ENCODE measurements around the gene HTT. TPM values are rescaled to one million over a fixed set of nuclear protein-coding genes. Genes with fewer than 3 reads are reported as not detected.

Gene HTT
- total RNA-seq, 4 donors from 2014 or later: 28.9 to 141 (median 42.0) TPM

DNA sequence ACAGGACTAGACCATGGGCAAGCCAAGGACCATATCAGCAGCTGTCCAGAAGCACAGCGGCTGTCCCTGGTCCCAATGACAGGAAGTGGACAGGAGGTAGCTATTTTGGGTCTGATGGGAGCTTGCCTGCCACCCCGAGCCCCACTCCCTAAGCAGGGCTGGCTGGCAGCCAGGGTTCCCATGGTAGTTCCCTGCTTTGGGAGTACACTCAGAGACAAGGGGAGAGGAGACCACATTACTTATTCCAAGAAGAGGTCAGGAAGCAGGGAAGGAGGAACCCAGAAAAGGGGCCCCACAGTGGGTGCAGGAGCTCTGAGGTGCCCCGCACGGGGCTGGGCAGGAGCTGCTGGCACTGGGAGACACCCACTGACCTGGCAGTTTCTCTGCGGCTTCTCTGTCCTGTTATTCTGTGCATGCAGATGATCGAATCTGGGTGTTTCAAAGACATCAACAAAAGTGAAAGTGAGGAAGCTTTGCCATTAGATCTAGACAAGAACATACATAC lies 36.5 kb upstream of the HTT start:
- 31 to 36% methylated on average over 6 of the region's 6 CpGs for WGBS, 2 donors
- TF ChIP-seq POLR2A (IDR thresholded peaks at IDR 0.05) (no peak), CTCF (IDR thresholded peaks at IDR 0.05) (no peak)
- intact Hi-C loops (cut with DNase I; ENCODE audit: low total_unique reads): no loop called here
- no peak for DNase-seq (ENCODE audit: low spot score in 2 of 2)
- H3K4me3 ChIP-seq (ENCODE audit: low read depth, poor library complexity, severe bottlenecking): no peak overlapping the region

DNA sequence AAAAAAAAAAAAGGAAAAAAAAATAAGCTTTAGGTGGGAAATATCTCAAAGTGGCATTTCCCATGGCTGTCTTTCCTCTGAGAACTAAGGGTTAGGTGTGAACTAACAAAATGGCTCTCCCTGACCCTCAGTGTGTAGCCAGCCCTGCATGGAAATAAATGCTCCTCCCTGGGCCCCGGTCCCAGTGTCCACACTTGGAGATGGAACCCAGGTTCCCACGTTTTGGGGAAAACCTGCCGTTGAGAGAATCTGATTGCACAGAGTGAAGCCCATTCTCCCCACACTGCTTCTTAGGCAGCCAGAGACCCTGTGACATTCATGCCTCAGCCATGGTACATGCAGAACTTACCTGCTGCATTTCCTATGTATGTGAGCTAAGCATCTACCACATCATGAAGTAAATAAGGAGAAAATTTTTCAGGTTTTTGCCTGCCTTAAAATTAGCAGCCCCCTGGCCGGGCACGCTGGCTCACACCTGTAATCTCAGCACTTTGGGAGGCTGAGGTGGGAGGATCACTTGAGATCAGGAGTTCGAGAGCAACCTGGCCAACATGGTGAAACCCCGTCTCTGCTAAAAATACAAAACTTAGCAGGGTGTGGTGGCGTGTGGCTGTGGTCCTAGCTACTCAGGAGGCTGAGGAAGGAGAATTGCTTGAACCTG lies 34.6 kb upstream of the HTT start:
- no peak overlapping the region for H3K4me3 ChIP-seq (ENCODE audit: low read depth, poor library complexity, severe bottlenecking)
- DNase-seq (ENCODE audit: low spot score in 2 of 2): peak in 1 of 2 donors; percentile 53
- intact Hi-C loops (cut with DNase I; ENCODE audit: low total_unique reads): no loop called here
- WGBS, 2 donors: 84 to 88% methylated on average over 8 of the region's 8 CpGs
- TF ChIP-seq POLR2A (IDR thresholded peaks at IDR 0.05) (no peak), CTCF (IDR thresholded peaks at IDR 0.05) (no peak)

DNA sequence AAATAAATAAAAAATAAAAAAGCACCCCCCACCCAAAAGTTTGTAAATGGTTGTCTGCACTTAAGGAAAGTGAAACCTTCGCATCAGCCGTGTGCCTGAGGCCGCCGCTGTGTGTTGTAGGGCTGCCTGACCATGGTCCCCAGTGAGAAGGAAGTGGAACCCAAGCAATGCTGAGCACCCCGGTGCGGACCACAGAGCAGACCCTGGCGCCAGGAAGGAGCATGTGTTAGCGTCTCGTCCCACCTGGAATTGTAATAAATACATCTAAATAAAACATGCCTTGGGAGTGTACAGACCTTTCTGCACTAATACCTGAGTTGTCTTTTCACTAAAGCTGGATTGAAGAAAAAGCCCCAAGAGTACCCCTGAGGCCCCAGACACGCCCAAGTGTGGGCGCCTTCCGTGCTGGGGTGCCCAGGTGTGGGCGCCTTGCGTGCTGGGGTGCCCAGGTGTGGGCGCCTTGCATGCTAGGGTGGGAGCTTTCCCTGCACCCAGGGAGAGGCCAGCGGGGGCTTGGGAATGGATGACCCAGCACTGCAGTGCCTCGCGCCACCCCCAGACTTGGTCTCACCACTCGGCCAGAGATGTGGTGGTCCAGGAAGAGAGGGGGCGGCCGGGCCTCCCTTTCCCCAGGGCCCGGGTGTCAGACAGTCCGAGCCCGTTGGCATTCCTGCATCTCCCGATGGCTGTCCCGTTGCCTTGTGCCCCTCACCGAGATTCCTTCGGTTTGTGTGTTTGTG lies 33.9 kb upstream of the HTT start:
- no peak for TF ChIP-seq POLR2A (IDR thresholded peaks at IDR 0.05)
- TF ChIP-seq CTCF (IDR thresholded peaks at IDR 0.05): no peak
- H3K4me3 ChIP-seq (ENCODE audit: low read depth, poor library complexity, severe bottlenecking): no peak overlapping the region
- intact Hi-C loops (cut with DNase I; ENCODE audit: low total_unique reads): no loop called here
- WGBS, 2 donors: 83 to 86% methylated on average over 27 of the region's 28 CpGs
- peak in 1 of 2 donors; percentile 77 for DNase-seq (ENCODE audit: low spot score in 2 of 2)

DNA sequence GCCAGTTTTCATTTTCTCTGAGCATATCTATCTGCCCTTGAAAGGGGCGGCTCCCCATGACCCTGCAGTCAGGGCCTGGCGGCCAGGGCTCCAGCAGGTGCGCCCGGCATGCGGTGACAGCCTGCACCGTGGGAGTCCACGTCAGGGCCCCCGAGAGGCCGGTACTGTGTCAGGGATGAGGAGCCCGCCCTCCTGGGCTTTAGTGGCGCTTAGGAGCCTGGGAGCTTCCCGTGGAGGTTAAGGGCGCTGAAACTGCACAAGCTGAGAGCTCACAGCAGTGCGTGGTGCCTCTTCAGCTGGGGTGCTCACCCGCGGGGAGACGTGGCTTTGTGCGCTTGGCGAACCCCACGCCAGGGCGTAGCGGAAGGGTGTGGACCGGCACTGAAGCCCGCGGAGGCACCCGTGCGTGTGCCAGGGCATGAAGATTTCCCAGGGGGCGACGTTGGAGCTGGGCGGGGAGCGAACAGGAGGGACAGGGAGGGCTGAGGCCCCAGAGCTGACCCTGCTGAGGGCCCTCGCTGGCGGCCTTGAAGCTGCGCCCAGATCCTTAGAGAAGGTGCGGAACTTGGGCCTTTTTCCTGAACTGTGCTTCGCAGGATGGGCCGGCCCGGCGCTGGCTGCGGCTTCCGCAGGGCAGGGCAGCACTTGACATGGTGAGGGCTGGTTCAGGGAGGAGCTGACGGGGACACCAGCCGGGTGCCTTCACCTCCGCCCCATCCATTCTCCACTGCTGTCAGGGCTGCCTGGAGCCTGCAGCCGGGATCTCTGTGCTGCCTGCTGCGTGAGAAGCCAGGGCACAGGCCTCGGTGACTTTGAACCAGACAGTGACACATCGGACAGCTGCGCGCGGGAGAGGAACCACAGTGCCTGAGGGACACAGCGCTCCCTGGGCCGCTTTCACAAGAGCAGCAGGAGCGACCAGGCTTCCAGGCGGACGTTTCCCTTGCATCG lies 33.0 kb upstream of the HTT start:
- DNase-seq (ENCODE audit: low spot score in 2 of 2): peak; percentile 64 to 93
- TF ChIP-seq POLR2A (IDR thresholded peaks at IDR 0.05) (no peak), CTCF (IDR thresholded peaks at IDR 0.05) (no peak)
- peak overlapping the region; percentile 7 for H3K4me3 ChIP-seq (ENCODE audit: low read depth, poor library complexity, severe bottlenecking)
- intact Hi-C loops (cut with DNase I; ENCODE audit: low total_unique reads): no loop called here
- WGBS, 2 donors: 28 to 30% methylated on average over 38 of the region's 57 CpGs

- DNase-seq (ENCODE audit: low spot score in 2 of 2): peak in 1 of 2 donors; percentile 77
- WGBS, 2 donors: 55 to 59% methylated on average over 10 of the region's 10 CpGs
- TF ChIP-seq POLR2A (IDR thresholded peaks at IDR 0.05) (no peak), CTCF (IDR thresholded peaks at IDR 0.05) (no peak)
- intact Hi-C loops (cut with DNase I; ENCODE audit: low total_unique reads): no loop called here
- H3K4me3 ChIP-seq (ENCODE audit: low read depth, poor library complexity, severe bottlenecking): peak overlapping the region; percentile 7
These were observed 32.3 kb upstream of the HTT start for GRCh38 chr4:3042226-3042625.

Measured in lower leg skin (tissue), 4 donors.